A549 (cell line): ENCODE measurements around the gene MITF.

Source experiments
- CTCF ChIP-seq: fragments of >200 bp; sonication (Bioruptor Twin); formaldehyde crosslinking; IDR thresholded peaks from 3 replicates; pipeline ENCODE4 v1.5.1; 2016
- EP300 ChIP-seq, 2 experiments: fragments of >200 bp; sonication (Bioruptor Twin); formaldehyde crosslinking; IDR thresholded peaks; 2 replicates in 1 of 2; 3 replicates in 1 of 2; pipeline ENCODE4 v1.6.1; 2016 to 2017
- HMGXB4 ChIP-seq: fragments of 250-450 bp; sonication (Bioruptor Pico); IDR thresholded peaks from 2 replicates; pipeline ENCODE4 v1.5.0; 2021; ENCODE audit warnings: mild to moderate bottlenecking, moderate library complexity, borderline replicate concordance
- KDM1A ChIP-seq: fragments of 200-600 bp; sonication (generic); IDR thresholded peaks from 2 replicates; pipeline ENCODE4 v1.6.1; 2016; ENCODE audit warnings: low read depth, mild to moderate bottlenecking
- MAX ChIP-seq: IDR thresholded peaks from 2 replicates; pipeline ENCODE4 v1.6.1; 2012
- NR3C1 ChIP-seq: fragments of >200 bp; sonication (Bioruptor Twin); formaldehyde crosslinking; IDR thresholded peaks from 3 replicates; pipeline ENCODE4 v1.6.1; 2017
- POLR2A ChIP-seq: IDR thresholded peaks from 2 replicates; pipeline ENCODE4 v1.6.1; 2012; ENCODE audit warnings: mild to moderate bottlenecking, low read length
- REST ChIP-seq: fragments of 200-600 bp; sonication (generic); IDR thresholded peaks from 2 replicates; pipeline ENCODE4 v1.6.1; 2016; ENCODE audit warnings: antibody characterized with exemption, mild to moderate bottlenecking, moderate library complexity
- RNF2 ChIP-seq: fragments of 200-600 bp; sonication (generic); IDR thresholded peaks from 2 replicates; pipeline ENCODE4 v1.6.1; 2016; ENCODE audit warnings: low read depth, mild to moderate bottlenecking, antibody characterized with exemption, moderate library complexity, borderline replicate concordance
- SMC3 ChIP-seq: fragments of >200 bp; sonication (Bioruptor Twin); formaldehyde crosslinking; IDR thresholded peaks from 3 replicates; pipeline ENCODE4 v1.6.1; 2018; ENCODE audit warnings: inconsistent platforms
- USF2 ChIP-seq: fragments of 450-650 bp; IDR thresholded peaks from 2 replicates; pipeline ENCODE4 v1.6.1; 2014; ENCODE audit warnings: antibody characterized with exemption

GRCh38 chr3:69906351-69906966, 167.2 kb downstream of the MITF start:
- no peak for TF ChIP-seq CTCF
- TF ChIP-seq KDM1A = no peak
- no peak for TF ChIP-seq POLR2A
- TF ChIP-seq USF2 = no peak
- no peak for TF ChIP-seq NR3C1
- no peak for TF ChIP-seq RNF2
- no peak for TF ChIP-seq HMGXB4 (CRISPR knock-in tag)
- TF ChIP-seq MAX = peak; percentile 14; the same call in 1 of the 2 replicates
- TF ChIP-seq REST = no peak
- TF ChIP-seq SMC3 = no peak
- 0 out of 5 replicates have a peak, but pooled peaks of 1 of the 2 experiments have one; percentile 46 for TF ChIP-seq EP300 (IDR thresholded peaks at IDR 0.05)
